NOMO-1 treated with DMSO at 0.1 percent for 48 hours (cell line): ENCODE results near the gene B4GALT3.

ENCODE experiments used
- DNase-seq: peaks from one replicate; lab custom pipeline; 2025; ENCODE audit not compliant: unreplicated experiment; lab: John Stamatoyannopoulos, UW

Gene B4GALT3

DNA sequence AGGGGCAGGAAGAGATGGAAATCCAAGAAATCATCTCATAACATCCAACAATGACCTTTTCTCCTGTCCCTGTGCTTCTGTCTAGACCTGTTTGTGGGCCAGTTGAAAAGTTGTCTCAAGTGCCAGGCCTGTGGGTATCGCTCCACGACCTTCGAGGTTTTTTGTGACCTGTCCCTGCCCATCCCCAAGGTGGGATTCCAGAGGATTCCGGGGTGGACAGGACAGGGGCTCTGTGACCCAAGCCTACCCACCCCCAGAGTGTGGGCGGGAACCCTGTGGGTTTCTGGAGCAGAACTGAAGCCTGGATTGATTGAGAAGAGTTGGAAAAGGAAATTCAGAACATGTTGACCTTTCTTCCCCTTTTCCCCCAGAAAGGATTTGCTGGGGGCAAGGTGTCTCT is 13.5 kb downstream of the B4GALT3 start:
- no peak for DNase-seq

GRCh38 chr1:161162806-161163205 is 14.5 kb downstream of the B4GALT3 start:
- DNase-seq, result no peak

DNA sequence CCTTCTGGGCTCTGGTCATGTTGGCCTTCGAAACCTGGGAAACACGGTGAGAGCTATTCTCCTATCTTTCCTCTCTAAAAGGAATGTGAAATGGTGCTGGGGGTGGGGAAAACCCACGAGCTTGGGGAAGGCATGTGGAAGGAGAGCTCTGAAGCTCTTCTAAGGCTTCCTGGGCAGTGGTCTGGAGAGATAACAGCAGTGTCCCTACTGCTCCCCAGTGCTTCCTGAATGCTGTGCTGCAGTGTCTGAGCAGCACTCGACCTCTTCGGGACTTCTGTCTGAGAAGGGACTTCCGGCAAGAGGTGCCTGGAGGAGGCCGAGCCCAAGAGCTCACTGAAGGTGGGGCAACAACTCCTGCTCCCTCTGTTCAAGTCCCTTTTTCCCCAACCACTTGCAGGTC is 15.3 kb downstream of the B4GALT3 start:
- no peak for DNase-seq

DNA sequence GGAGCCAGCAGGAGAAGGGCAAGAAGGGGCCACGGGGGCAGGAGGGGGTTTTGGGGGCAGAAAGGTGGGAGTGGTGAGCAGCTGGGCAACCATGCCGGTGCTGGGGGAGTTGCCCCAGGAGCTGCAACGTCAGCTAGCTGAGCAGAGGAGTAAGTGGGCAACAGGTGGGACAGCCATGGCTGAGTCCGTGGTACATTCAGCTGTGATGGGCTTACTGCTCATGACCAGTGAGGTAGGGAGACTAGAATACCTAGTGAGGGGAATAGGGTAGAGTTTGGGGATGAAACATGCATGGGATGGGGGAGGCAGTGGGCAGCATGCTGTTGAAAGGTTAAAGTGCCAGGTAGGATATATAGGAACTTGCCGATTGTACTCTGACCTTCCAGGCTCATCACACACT is 15.7 kb downstream of the B4GALT3 start:
- DNase-seq, result no peak

GRCh38 chr1:161160671-161161145 is 16.6 kb downstream of the B4GALT3 start:
- no peak for DNase-seq

- no peak for DNase-seq
Observed at GRCh38 chr1:161159913-161160243, 17.4 kb downstream of the B4GALT3 start.

DNA sequence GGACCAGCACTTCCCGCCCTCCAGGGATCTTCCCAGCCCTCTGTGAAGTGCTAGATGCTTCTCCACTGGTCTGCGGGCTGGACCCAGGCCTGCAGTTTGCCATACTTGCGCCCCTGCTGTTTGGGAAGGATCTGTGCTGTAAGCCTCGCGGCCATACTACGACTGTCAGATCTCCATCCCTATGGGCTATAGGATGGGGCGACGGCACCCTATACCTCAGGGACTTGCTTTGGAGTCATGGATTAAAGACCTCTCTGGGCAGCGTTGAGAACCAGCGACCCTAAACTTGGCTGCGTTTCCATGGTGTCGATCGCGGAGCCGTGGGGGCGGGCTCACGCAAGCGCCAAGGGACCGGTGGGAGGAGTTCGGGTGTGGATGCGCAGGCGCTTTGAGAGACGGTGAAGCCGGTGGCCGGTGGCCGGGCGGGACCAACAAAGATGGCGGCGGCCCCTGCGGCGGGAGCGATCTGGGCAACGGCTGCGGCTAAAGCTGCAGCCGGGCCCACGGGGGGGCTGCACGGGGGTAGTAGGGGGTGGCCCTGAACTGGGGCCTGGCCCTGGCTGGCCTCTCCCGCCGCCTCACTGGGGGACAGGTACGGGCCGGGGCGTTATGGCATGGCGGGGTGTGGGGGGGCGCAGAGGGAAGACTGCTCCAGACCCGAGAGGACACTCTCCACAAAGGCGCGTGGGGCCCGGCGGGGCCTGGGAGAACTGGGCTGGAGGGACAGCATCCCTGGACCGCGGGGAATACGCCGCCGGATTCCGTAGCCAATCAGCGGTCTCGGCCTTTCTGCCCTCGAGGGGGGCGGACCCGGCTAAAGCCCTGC is 18.0 kb downstream of the B4GALT3 start, which contains the start of gene USP21:
TSS of gene USP21 (plus strand) at position 414 of the 826 bp plus-strand sequence. CDS start 1,141 bp downstream, outside the sequence.
- peak; percentile 85 for DNase-seq

GRCh38 chr1:161158316-161159010 is 18.8 kb downstream of the B4GALT3 start:
- no peak for DNase-seq

GRCh38 chr1:161157867-161158266 is 19.4 kb downstream of the B4GALT3 start:
- DNase-seq, result no peak

GRCh38 chr1:161153682-161154337 is 23.5 kb downstream of the B4GALT3 start, which contains the start of gene UFC1:
TSS of gene UFC1 (plus strand) at chr1:161153978. CDS start at chr1:161153998, 20 bp downstream.
- DNase-seq, result peak; percentile 93

DNA sequence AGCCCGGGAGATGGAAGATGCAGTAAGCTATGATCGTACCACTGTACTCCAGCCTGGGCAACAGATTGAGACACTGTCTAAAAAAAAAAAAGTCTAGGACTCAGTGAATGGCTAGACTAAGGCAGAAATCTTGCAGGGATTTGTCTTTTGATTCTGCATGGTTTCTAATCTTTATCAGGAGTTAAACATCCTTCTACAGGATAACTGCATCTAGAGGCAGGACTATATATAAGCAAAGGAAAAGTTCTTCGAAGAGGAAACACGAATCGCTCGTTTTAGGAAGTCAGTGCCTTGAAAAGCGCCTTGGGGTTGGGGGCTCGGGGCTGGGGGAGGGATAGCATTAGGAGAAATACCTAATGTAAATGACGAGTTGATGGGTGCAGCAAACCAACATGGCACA is 24.1 kb downstream of the B4GALT3 start:
- DNase-seq, result no peak

DNA sequence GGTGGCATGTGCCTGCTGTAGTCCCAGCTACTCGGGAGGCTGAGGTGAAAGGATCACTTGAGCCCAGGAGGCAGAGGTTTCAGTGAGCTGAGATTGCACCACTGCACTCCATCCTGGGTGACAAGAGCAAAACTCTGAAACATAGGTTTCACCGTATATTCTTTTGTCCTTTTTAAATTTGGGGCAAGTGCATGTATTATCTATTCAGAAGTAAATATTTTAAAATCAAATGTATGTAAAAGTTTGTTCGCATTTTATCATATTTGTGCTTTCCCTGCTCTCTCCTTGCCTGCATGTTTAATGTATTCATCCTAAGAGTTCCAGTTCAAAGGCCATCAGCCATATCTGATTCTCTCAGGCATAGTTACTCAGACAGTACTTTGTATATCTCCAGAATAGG is 31.5 kb downstream of the B4GALT3 start:
- DNase-seq, result no peak

GRCh38 chr1:161140755-161141400 is 36.4 kb downstream of the B4GALT3 start:
- DNase-seq, result no peak

GRCh38 chr1:161139766-161140165 is 37.5 kb downstream of the B4GALT3 start:
- DNase-seq, result peak; percentile 38

- peak; percentile 25 for DNase-seq
Observed at GRCh38 chr1:161138431-161138830, 38.9 kb downstream of the B4GALT3 start.

DNA sequence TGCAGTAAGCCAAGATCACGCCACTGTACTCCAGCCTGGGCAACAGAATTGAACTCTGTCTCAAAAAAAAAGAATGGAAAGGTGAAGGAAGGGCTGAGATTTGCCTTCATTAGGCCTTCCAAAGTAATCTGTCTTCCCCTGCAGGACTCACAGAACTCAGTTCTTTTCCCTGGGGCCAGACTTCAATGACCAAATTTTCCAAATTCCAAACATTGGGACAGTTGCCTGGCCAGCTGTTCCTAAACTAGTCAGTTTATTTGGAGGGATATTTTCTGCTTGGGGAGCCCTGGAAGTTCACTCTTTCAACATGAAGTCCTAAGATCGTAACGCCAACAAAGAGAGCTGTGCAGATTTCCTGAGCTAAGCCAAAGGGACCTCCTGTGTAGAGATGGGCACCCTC is 39.4 kb downstream of the B4GALT3 start:
- no peak for DNase-seq

- DNase-seq, result no peak
Observed at GRCh38 chr1:161133220-161133740, 44.0 kb downstream of the B4GALT3 start.

DNA sequence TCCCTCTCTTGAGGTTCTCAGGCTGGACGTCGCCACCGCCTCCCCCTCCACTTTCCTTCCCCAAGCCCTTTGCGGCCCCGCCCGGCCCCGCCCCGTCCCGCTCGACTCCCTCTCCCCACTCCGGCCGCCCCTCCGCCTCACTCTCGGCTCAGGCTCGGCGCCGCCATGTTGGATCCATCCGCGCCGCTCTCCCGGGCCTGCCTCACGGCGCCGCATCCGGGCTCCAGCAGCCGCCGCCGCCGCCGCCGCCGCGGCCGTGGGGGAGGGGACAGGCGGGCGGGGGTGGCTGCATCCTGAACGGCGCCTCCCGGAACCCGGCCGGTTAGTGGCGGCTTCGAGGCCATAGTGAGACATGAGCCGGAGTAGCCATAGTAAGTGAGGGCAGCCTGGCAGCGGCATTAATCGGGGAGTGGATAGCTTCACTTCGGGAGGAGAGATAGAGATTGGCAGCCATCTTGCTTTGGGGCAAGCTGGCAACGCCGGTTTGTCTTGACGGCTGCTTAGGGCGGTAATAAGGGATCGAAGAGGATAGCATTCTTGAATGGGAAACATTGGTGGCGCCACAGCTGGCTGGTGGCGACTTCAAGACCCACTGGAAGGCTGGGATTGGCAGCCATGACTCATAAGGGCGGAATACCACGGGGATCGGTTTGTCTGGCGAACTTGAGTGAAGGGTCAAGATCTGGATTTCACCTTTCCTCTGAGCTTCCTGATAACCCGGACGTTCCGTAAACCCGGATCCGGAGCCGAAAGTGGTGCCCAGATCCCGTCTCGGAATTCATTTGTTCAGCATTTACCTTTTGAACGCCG is 44.7 kb downstream of the B4GALT3 start, which contains the start of gene DEDD:
TSS of gene DEDD (minus strand) at position 258 of the 810 bp plus-strand sequence. CDS start 8,205 bp downstream, outside the sequence.
- DNase-seq, result peak; percentile 98

GRCh38 chr1:161131523-161132409 is 45.5 kb downstream of the B4GALT3 start:
- no peak for DNase-seq
